ENCODE measurements around the gene ACTA2. TPM values are rescaled to one million over a fixed set of nuclear protein-coding genes. Genes with fewer than 3 reads are reported as not detected.

ACTA2 gene

DNA sequence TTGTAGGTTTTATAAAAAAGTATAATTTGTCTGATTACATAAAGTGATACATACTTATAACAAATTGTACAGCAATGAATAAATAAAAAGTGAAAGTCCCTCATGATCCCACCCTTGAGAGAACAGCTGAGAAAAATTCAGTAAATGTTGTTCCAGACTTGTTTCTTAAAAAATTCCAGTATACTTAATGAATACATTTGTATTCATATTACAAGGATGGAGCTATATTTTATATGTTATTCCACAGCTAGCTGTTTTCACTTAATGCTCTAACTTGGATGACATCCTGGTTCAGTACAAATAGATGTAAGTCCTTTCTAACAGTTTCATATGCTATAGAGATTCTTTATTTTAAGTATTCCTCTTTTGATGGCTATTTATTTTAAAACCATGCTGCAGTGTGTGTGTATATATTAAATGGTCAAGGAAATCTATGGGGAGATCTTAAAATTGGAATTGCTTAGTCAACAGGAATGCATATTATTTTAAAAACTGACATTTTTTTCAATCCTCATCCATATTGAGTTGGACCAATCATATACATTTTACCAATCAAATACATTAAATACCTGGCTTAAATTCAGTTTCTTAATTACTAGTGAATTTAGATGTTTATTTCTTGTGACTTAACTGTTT lies 63.6 kb downstream of the ACTA2 start:
- H2BK15ac ChIP-seq (ENCODE audit: low read length) = no peak overlapping the region
- no peak overlapping the region for H2AFZ ChIP-seq (ENCODE audit: low read length)
- H2BK120ac ChIP-seq (ENCODE audit: low read depth, low read length) = no peak overlapping the region
- H2BK5ac ChIP-seq (ENCODE audit: low read length) = no peak overlapping the region
- H3K4me1 ChIP-seq (ENCODE audit: control insufficient read depth in 2 of 2, insufficient read depth in 1 of 2, low read depth in 1 of 2, low read length in 2 of 2) = no peaks in the 10 kb centered on the region
- H3K27me3 ChIP-seq (ENCODE audit: control insufficient read depth in 3 of 3, insufficient read depth in 3 of 3, low read depth in 1 of 3, low read length in 3 of 3) = no peaks in the 10 kb centered on the region
- no peak overlapping the region for H3K14ac ChIP-seq (ENCODE audit: low read length)
- H3K23ac ChIP-seq (ENCODE audit: low read depth, low read length, poor library complexity) = no peak overlapping the region
- H2AK5ac ChIP-seq (ENCODE audit: low read depth, low read length) = no peak overlapping the region
- no peak overlapping the region for H4K91ac ChIP-seq (ENCODE audit: low read depth, low read length, poor library complexity)
- no peak overlapping the region for H3K18ac ChIP-seq (ENCODE audit: low read length)
- no peaks in the 10 kb centered on the region for H3K36me3 ChIP-seq (replicated peaks in 1 of 2; ENCODE audit: control insufficient read depth in 2 of 2, insufficient read depth in 2 of 2, low read length in 2 of 2)
- H3K27ac ChIP-seq (replicated peaks; ENCODE audit: low read length) = no peak overlapping the region
- H3K4me2 ChIP-seq (ENCODE audit: insufficient read depth, low read length, poor library complexity, severe bottlenecking) = no peak overlapping the region
- DNase-seq (ENCODE audit: low spot score) = no peak
- H3K9me3 ChIP-seq (replicated peaks in 1 of 2; ENCODE audit: control insufficient read depth in 2 of 2, insufficient read depth in 1 of 2, low read depth in 1 of 2, low read length in 2 of 2) = no peaks in the 10 kb centered on the region
- H2BK12ac ChIP-seq (ENCODE audit: low read length) = no peak overlapping the region
- no peak overlapping the region for H3K4ac ChIP-seq (ENCODE audit: low read length)
- H3K79me1 ChIP-seq (ENCODE audit: low read depth, low read length) = no peaks in the 10 kb centered on the region
- no peak overlapping the region for H3K9ac ChIP-seq (ENCODE audit: low read depth, low read length, poor library complexity)
- H4K8ac ChIP-seq (ENCODE audit: low read depth, low read length) = no peak overlapping the region
- no peak overlapping the region for H3K4me3 ChIP-seq (ENCODE audit: low read length in 2 of 2)

DNA sequence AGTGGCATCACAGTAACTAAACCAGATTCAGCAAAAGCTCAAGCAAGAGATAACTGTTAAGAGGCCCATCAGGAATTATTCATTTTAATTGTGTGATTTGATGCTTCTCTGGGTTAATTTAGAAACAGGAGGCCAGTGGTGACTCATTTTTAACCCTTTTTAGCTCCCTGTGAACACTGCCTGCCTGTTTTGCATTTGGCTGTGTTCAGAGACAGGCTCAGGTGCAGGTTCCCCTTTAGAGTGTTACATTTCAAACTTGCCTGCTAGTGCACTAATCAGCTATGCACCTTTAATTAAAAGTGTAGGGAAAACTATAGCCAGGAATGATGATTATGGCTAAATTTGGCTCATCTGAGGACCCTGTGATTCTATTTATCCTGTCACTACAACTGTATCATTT lies 66.0 kb downstream of the ACTA2 start:
- Histone ChIP-seq H3K4me1 (ENCODE audit: control insufficient read depth in 2 of 2, insufficient read depth in 1 of 2, low read depth in 1 of 2, low read length in 2 of 2) (no peaks in the 10 kb centered on the region), H3K9ac (ENCODE audit: low read depth, low read length, poor library complexity) (no peak overlapping the region), H2AFZ (ENCODE audit: low read length) (no peak overlapping the region), H3K79me1 (ENCODE audit: low read depth, low read length) (no peaks in the 10 kb centered on the region), H4K91ac (ENCODE audit: low read depth, low read length, poor library complexity) (no peak overlapping the region), H3K4ac (ENCODE audit: low read length) (no peak overlapping the region), H2BK120ac (ENCODE audit: low read depth, low read length) (no peak overlapping the region), H3K27me3 (ENCODE audit: control insufficient read depth in 3 of 3, insufficient read depth in 3 of 3, low read depth in 1 of 3, low read length in 3 of 3) (no peaks in the 10 kb centered on the region), H3K9me3 (replicated peaks in 1 of 2; ENCODE audit: control insufficient read depth in 2 of 2, insufficient read depth in 1 of 2, low read depth in 1 of 2, low read length in 2 of 2) (no peaks in the 10 kb centered on the region), H3K36me3 (replicated peaks in 1 of 2; ENCODE audit: control insufficient read depth in 2 of 2, insufficient read depth in 2 of 2, low read length in 2 of 2) (no peaks in the 10 kb centered on the region), H3K23ac (ENCODE audit: low read depth, low read length, poor library complexity) (no peak overlapping the region), H2AK5ac (ENCODE audit: low read depth, low read length) (no peak overlapping the region), H3K14ac (ENCODE audit: low read length) (no peak overlapping the region), H3K4me3 (ENCODE audit: low read length in 2 of 2) (no peak overlapping the region), H2BK15ac (ENCODE audit: low read length) (no peak overlapping the region), H2BK5ac (ENCODE audit: low read length) (no peak overlapping the region), H4K8ac (ENCODE audit: low read depth, low read length) (no peak overlapping the region), H2BK12ac (ENCODE audit: low read length) (no peak overlapping the region), H3K18ac (ENCODE audit: low read length) (no peak overlapping the region), H3K27ac (replicated peaks; ENCODE audit: low read length) (no peak overlapping the region), H3K4me2 (ENCODE audit: insufficient read depth, low read length, poor library complexity, severe bottlenecking) (no peak overlapping the region)
- DNase-seq (ENCODE audit: low spot score) = no peak

Small RNA genes within 50 kb of the gene (small RNA-seq; reads per million reads assigned to genes)
- not detected for gene RF02116 (ENCODE audit: insufficient read depth)

All from neuronal stem cell (in vitro differentiated cells).